Mesenchymal stem cell (in vitro differentiated cells and primary cell): ENCODE measurements around the gene HOXD11.

Experiments used
- DNase-seq: peaks from one replicate; pipeline ENCODE4 v3.0.0-alpha.2; 2013
- H2AFZ ChIP-seq: one replicate; pipeline ENCODE4 v1.6.1; 2013; ENCODE audit warnings: low read depth, mild to moderate bottlenecking, control low read depth, inconsistent platforms, low read length, moderate library complexity
- H2AK5ac ChIP-seq: 2 replicates; pipeline ENCODE4 v1.6.1; 2013; ENCODE audit warnings: low read length, moderate library complexity, mild to moderate bottlenecking, inconsistent platforms; ENCODE audit not compliant: severe bottlenecking
- H2BK120ac ChIP-seq: one replicate; pipeline ENCODE4 v1.6.1; 2013; ENCODE audit warnings: low read depth, mild to moderate bottlenecking, inconsistent platforms, low read length, moderate library complexity
- H2BK12ac ChIP-seq, 2 experiments: one replicate each; pipeline ENCODE4 v1.6.1; 2013; ENCODE audit warnings: inconsistent platforms in 2 of 2, low read length in 2 of 2, mild to moderate bottlenecking in 2 of 2, moderate library complexity in 2 of 2, control low read depth in 1 of 2
- H2BK15ac ChIP-seq: one replicate; pipeline ENCODE4 v1.6.1; 2013; ENCODE audit warnings: mild to moderate bottlenecking, low read depth, inconsistent platforms; ENCODE audit not compliant: poor library complexity, severe bottlenecking
- H2BK5ac ChIP-seq: 2 replicates; pipeline ENCODE4 v1.6.1; 2013; ENCODE audit warnings: low read depth, mild to moderate bottlenecking, low read length, control low read depth, inconsistent platforms; ENCODE audit not compliant: poor library complexity, severe bottlenecking
- H3K14ac ChIP-seq, 2 experiments: one replicate each; pipeline ENCODE4 v1.6.1; 2013; ENCODE audit warnings: inconsistent platforms in 2 of 2, low read length in 2 of 2, control low read depth in 1 of 2, mild to moderate bottlenecking in 1 of 2, moderate library complexity in 1 of 2
- H3K18ac ChIP-seq, 2 experiments: one replicate each; pipeline ENCODE4 v1.6.1; 2013; ENCODE audit warnings: inconsistent platforms in 2 of 2, low read length in 2 of 2, control low read depth in 1 of 2, low read depth in 1 of 2, mild to moderate bottlenecking in 1 of 2
- H3K23ac ChIP-seq, 2 experiments: one replicate each; pipeline ENCODE4 v1.6.1; 2013; ENCODE audit warnings: inconsistent platforms in 2 of 2, low read length in 2 of 2, mild to moderate bottlenecking in 2 of 2, moderate library complexity in 2 of 2, control low read depth in 1 of 2
- H3K27ac ChIP-seq: 2 replicates; pipeline ENCODE4 v1.5.1; 2013; ENCODE audit warnings: mild to moderate bottlenecking, moderate library complexity, low read length, control low read depth, inconsistent platforms; ENCODE audit not compliant: poor library complexity, severe bottlenecking
- H3K27me3 ChIP-seq, 2 experiments: 2 replicates each; pipeline versions ENCODE4 v1.6.1 to v1.7.0; 2013; ENCODE audit warnings: low read length in 2 of 2, mild to moderate bottlenecking in 2 of 2, moderate library complexity in 2 of 2, control low read depth in 1 of 2, inconsistent platforms in 1 of 2; ENCODE audit not compliant: control insufficient read depth in 1 of 2, insufficient read depth in 1 of 2
- H3K36me3 ChIP-seq, 2 experiments: 2 replicates each; pipeline versions ENCODE4 v1.6.1 to v1.7.0; 2013; ENCODE audit warnings: low read length in 2 of 2, control low read depth in 1 of 2, inconsistent platforms in 1 of 2, low read depth in 1 of 2, mild to moderate bottlenecking in 1 of 2; ENCODE audit not compliant: insufficient read depth in 2 of 2, control insufficient read depth in 1 of 2
- H3K4ac ChIP-seq, 2 experiments: one replicate each; pipeline ENCODE4 v1.6.1; 2013; ENCODE audit warnings: inconsistent platforms in 2 of 2, low read length in 2 of 2, mild to moderate bottlenecking in 2 of 2, moderate library complexity in 2 of 2, control low read depth in 1 of 2, low read depth in 1 of 2
- H3K4me1 ChIP-seq: 2 replicates; pipeline ENCODE4 v1.6.1; 2013; ENCODE audit warnings: low read depth, low read length, control low read depth; ENCODE audit not compliant: control insufficient read depth, insufficient read depth
- H3K4me2 ChIP-seq: 2 replicates; pipeline ENCODE4 v1.6.1; 2013; ENCODE audit warnings: low read length, mild to moderate bottlenecking, inconsistent platforms; ENCODE audit not compliant: poor library complexity, severe bottlenecking
- H3K4me3 ChIP-seq, 2 experiments: 2 replicates each; pipeline versions ENCODE4 v1.5.1 to v1.7.0; 2013; ENCODE audit warnings: low read length in 2 of 2, mild to moderate bottlenecking in 2 of 2, control low read depth in 1 of 2, low read depth in 1 of 2; ENCODE audit not compliant: insufficient read depth in 1 of 2
- H3K79me1 ChIP-seq: replicated peaks from 2 replicates; pipeline ENCODE4 v1.6.1; 2013; ENCODE audit warnings: mild to moderate bottlenecking, control low read depth, low read length, inconsistent platforms; ENCODE audit not compliant: poor library complexity, severe bottlenecking
- H3K9ac ChIP-seq: 2 replicates; pipeline ENCODE4 v1.7.0; 2013; ENCODE audit warnings: mild to moderate bottlenecking, low read length, moderate library complexity
- H3K9me3 ChIP-seq: 2 replicates; pipeline ENCODE4 v1.7.0; 2013; ENCODE audit warnings: mild to moderate bottlenecking, low read length; ENCODE audit not compliant: control insufficient read depth
- H4K8ac ChIP-seq: one replicate; pipeline ENCODE4 v1.6.1; 2013; ENCODE audit warnings: inconsistent platforms, mild to moderate bottlenecking, low read length, moderate library complexity
- H4K91ac ChIP-seq: one replicate; pipeline ENCODE4 v1.6.1; 2013; ENCODE audit warnings: mild to moderate bottlenecking, low read length, inconsistent platforms
- WGBS: methylation state at CpG from one replicate; pipeline ENCODE4 v1.1.7; 2013; ENCODE audit warnings: mixed read lengths; 5-methylcytosine and 5-hydroxymethylcytosine counted together

The HOXD11 gene

DNA sequence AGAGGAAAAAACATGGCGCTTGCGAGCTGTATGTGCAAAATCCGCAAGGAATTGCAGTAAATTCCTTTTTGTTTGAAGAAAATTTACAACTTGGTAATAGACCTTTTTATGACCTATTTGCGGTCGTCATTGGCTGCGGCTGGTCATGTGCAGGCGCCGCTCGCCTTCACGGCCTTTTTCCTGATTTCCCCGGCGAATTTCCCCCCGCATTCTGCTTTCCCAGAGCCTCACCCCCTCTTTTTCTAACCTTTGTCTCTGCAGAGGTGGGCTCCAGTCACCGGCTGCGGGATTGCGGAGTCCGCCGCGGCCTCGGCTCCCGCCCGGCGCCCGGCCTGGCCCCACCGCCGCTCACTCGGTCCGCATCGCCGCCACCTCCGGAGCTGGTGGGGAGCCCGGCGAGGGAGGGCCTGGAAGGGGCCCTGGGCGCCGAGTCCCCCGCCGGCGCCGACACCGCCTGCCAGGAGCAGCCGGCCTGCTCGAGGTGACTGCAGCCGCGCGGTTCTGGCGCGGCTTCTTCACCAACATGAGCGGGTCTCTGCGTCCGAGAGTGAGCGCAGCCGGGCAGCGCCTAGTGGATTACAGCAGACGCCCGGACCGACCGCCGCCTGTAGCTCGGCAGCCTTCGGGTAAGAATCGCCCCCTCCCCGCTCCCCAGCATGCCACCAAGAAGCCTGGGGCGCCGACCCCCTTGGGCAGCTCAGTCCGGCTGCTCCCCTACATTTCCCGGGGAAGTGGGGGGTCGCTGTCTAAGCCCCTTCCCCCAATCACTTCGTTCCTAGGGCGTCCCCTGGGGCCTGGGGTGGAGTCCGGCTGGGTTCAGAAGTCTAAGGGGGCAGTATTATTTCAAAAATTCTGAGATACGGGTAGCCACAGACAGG, 29.5 kb downstream of the HOXD11 start:
- no peak overlapping the region for H4K91ac ChIP-seq
- H2BK12ac ChIP-seq: no peak overlapping the region
- H4K8ac ChIP-seq: no peak overlapping the region
- no peak overlapping the region for H3K18ac ChIP-seq
- no peak overlapping the region for H3K4ac ChIP-seq
- H2AK5ac ChIP-seq: no peak overlapping the region
- 2% methylated on average over 60 of the region's 71 CpGs for WGBS
- no peak overlapping the region for H3K14ac ChIP-seq
- H2BK5ac ChIP-seq: peak overlapping the region; percentile 82
- H3K27ac ChIP-seq: peak overlapping the region; percentile 33
- H3K9ac ChIP-seq: peak overlapping the region; percentile 96
- no peak overlapping the region for H2BK120ac ChIP-seq
- no peak overlapping the region for H2BK15ac ChIP-seq
- H3K4me2 ChIP-seq: peak overlapping the region; percentile 75
- H3K23ac ChIP-seq: peak overlapping the region in 1 of 2 experiments; percentile 36
- H3K4me3 ChIP-seq: peak overlapping the region; percentile 75 to 86
- H3K27me3 ChIP-seq: peaks cover 0 to 68% of the 10 kb centered on the region in 2 experiments
- peaks cover 15% of the 10 kb centered on the region for H3K4me1 ChIP-seq
- H3K36me3 ChIP-seq: no peaks in the 10 kb centered on the region
- H3K79me1 ChIP-seq: peaks cover 3% of the 10 kb centered on the region
- H3K9me3 ChIP-seq: no peaks in the 10 kb centered on the region
- H2AFZ ChIP-seq: no peak overlapping the region
- DNase-seq: peak; percentile 24

DNA sequence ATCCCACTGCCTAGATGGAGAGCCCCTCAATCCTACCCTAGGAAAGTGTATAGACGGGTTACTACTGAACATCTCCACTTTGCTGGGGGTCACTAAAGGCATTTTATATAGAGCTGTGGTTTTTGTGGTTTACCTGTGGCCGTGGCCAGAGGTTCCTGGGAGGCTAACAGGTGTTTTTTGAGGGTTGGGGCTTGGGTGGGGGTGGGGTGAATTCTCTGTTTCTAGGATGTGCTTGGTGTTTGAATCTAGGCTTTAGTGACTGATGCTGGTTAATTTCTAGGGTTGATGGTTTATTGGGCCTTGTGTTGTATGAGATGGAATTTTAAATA, 30.1 kb downstream of the HOXD11 start:
- H3K27me3 ChIP-seq: peaks cover 0 to 69% of the 10 kb centered on the region in 2 experiments
- H2AFZ ChIP-seq: no peak overlapping the region
- H2AK5ac ChIP-seq: no peak overlapping the region
- peaks cover 15% of the 10 kb centered on the region for H3K4me1 ChIP-seq
- peak overlapping the region; percentile 96 for H3K9ac ChIP-seq
- H2BK5ac ChIP-seq: no peak overlapping the region
- H3K18ac ChIP-seq: no peak overlapping the region
- H2BK120ac ChIP-seq: no peak overlapping the region
- no peak overlapping the region for H4K91ac ChIP-seq
- no peak for DNase-seq
- no peak overlapping the region for H3K4ac ChIP-seq
- H3K4me3 ChIP-seq: peak overlapping the region in 1 of 2 experiments; percentile 86
- no peak overlapping the region for H2BK15ac ChIP-seq
- H2BK12ac ChIP-seq: no peak overlapping the region
- H3K36me3 ChIP-seq: no peaks in the 10 kb centered on the region
- no peak overlapping the region for H4K8ac ChIP-seq
- no peak overlapping the region for H3K14ac ChIP-seq
- no peak overlapping the region for H3K23ac ChIP-seq
- H3K27ac ChIP-seq: no peak overlapping the region
- peaks cover 3% of the 10 kb centered on the region for H3K79me1 ChIP-seq
- 29% methylated on average over 2 of the region's 2 CpGs for WGBS
- H3K4me2 ChIP-seq: peak overlapping the region; percentile 75
- no peaks in the 10 kb centered on the region for H3K9me3 ChIP-seq

DNA sequence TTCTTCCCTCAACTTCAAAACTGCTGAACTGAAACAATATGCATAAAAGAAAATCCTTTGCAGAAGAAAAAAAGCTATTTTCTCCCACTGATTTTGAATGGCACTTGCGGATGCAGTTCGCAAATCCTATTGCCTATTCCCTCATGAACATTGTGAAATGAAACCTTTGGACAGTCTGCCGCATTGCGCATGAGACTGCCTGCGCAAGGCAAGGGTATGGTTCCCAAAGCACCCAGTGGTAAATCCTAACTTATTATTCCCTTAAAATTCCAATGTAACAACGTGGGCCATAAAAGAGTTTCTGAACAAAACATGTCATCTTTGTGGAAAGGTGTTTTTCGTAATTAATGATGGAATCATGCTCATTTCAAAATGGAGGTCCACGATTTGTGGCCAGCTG, 30.8 kb downstream of the HOXD11 start:
- H2AFZ ChIP-seq: no peak overlapping the region
- DNase-seq: no peak
- no peak overlapping the region for H4K91ac ChIP-seq
- no peak overlapping the region for H2BK12ac ChIP-seq
- H2BK5ac ChIP-seq: no peak overlapping the region
- no peaks in the 10 kb centered on the region for H3K36me3 ChIP-seq
- H3K79me1 ChIP-seq: peaks cover 6% of the 10 kb centered on the region
- no peak overlapping the region for H3K14ac ChIP-seq
- H3K27ac ChIP-seq: no peak overlapping the region
- no peak overlapping the region for H3K18ac ChIP-seq
- H4K8ac ChIP-seq: no peak overlapping the region
- H3K4ac ChIP-seq: no peak overlapping the region
- no peak overlapping the region for H3K23ac ChIP-seq
- H3K9me3 ChIP-seq: no peaks in the 10 kb centered on the region
- 78% methylated on average over 4 of the region's 8 CpGs for WGBS
- H3K9ac ChIP-seq: peak overlapping the region; percentile 96
- peak overlapping the region in 1 of 2 experiments; percentile 86 for H3K4me3 ChIP-seq
- no peak overlapping the region for H2BK120ac ChIP-seq
- no peak overlapping the region for H2AK5ac ChIP-seq
- peaks cover 15% of the 10 kb centered on the region for H3K4me1 ChIP-seq
- no peak overlapping the region for H2BK15ac ChIP-seq
- H3K4me2 ChIP-seq: no peak overlapping the region
- peaks cover 0 to 67% of the 10 kb centered on the region in 2 experiments for H3K27me3 ChIP-seq

GRCh38 chr2:176138526-176138922, 31.4 kb downstream of the HOXD11 start:
- Histone ChIP-seq H4K91ac (no peak overlapping the region), H3K79me1 (peaks cover 9% of the 10 kb centered on the region), H3K4me2 (peak overlapping the region; percentile 23), H3K9me3 (no peaks in the 10 kb centered on the region), H3K27ac (no peak overlapping the region), H2BK5ac (no peak overlapping the region), H3K4me3 (peak overlapping the region; percentile 14 to 86), H3K36me3 (no peaks in the 10 kb centered on the region), H3K9ac (peak overlapping the region; percentile 96), H3K14ac (no peak overlapping the region), H2BK120ac (no peak overlapping the region), H3K27me3 (peaks cover 0 to 67% of the 10 kb centered on the region in 2 experiments), H3K4me1 (peaks cover 15% of the 10 kb centered on the region), H4K8ac (no peak overlapping the region), H3K4ac (no peak overlapping the region), H2BK12ac (no peak overlapping the region), H3K23ac (no peak overlapping the region), H2AFZ (no peak overlapping the region), H2AK5ac (no peak overlapping the region), H3K18ac (no peak overlapping the region), H2BK15ac (no peak overlapping the region)
- no peak for DNase-seq
- WGBS: 66% methylated on average over 14 of the region's 14 CpGs
